ENCODE results near the gene IL10RA.

DNA sequence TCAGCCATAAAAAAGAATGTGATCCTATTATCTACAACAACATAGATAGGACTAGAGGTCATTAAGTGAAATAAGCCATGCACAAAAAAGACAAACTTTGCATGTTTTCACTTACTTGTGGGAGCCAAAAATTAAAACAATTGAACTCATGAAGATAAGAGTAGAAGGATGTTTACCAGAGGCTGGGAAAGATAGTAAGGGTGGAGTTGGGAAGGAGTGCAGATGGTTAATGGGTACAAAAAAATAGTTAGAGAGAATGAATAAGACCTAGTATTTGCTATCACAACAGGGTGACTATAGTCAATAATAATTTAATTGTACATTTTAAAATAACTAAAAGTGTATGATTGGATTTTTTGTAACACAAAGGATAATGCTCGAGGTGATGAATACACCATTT, 27.2 kb upstream of the IL10RA start:
- TF ChIP-seq, protein P1, sequence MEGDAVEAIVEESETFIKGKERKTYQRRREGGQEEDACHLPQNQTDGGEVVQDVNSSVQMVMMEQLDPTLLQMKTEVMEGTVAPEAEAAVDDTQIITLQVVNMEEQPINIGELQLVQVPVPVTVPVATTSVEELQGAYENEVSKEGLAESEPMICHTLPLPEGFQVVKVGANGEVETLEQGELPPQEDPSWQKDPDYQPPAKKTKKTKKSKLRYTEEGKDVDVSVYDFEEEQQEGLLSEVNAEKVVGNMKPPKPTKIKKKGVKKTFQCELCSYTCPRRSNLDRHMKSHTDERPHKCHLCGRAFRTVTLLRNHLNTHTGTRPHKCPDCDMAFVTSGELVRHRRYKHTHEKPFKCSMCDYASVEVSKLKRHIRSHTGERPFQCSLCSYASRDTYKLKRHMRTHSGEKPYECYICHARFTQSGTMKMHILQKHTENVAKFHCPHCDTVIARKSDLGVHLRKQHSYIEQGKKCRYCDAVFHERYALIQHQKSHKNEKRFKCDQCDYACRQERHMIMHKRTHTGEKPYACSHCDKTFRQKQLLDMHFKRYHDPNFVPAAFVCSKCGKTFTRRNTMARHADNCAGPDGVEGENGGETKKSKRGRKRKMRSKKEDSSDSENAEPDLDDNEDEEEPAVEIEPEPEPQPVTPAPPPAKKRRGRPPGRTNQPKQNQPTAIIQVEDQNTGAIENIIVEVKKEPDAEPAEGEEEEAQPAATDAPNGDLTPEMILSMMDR (IDR thresholded peaks at IDR 0.05), result no peak
- TF ChIP-seq POLR2A (IDR thresholded peaks at IDR 0.05) (no peak), POLR2AphosphoS5 (IDR thresholded peaks at IDR 0.05) (no peak)

Measured in breast epithelium (tissue), 3 donors.